Right renal pelvis (tissue), 4 donors: ENCODE data around the gene SKAP1. TPM values are rescaled to one million over a fixed set of nuclear protein-coding genes. Genes with fewer than 3 reads are reported as not detected.

ENCODE experiments used
- DNase-seq, 4 donors: peaks; one replicate each; pipeline ENCODE4 v3.0.0-alpha.2; 2013; ENCODE audit warnings: low read depth in 4 of 4, low spot score in 3 of 4, missing footprints in 1 of 4
- polyA plus RNA-seq, 4 donors: library from polyadenylated mRNA; unstranded; fragments of 120-200 nt; gene quantifications; one replicate each; pipeline ENCODE4 v1.2.1, GENCODE V29; 2013; ENCODE audit not compliant: insufficient read length in 4 of 4

SKAP1 gene
- polyA plus RNA-seq, 4 donors: 10.5 to 12.8 (median 12.2) TPM

- no peak for DNase-seq
These were observed 302.5 kb downstream of the SKAP1 start for GRCh38 chr17:48127371-48128051.

DNA sequence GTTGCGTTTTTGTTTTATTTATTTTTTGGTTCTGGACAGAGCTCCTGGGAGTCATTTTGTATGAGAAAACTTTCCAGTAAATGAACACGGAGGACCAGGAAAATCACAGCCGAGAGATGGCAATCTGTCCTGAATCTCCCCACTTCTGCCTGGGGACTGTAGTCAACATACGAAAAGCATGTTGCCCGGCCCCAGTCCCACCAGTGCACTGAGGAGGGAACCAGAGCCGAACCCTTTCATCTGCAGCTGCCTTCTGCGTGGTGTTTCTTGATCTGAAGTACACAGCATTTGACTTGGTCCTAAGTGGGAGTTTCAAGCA is 303.5 kb downstream of the SKAP1 start:
- no peak for DNase-seq

GRCh38 chr17:48125829-48126531 is 304.0 kb downstream of the SKAP1 start:
- no peak for DNase-seq

DNA sequence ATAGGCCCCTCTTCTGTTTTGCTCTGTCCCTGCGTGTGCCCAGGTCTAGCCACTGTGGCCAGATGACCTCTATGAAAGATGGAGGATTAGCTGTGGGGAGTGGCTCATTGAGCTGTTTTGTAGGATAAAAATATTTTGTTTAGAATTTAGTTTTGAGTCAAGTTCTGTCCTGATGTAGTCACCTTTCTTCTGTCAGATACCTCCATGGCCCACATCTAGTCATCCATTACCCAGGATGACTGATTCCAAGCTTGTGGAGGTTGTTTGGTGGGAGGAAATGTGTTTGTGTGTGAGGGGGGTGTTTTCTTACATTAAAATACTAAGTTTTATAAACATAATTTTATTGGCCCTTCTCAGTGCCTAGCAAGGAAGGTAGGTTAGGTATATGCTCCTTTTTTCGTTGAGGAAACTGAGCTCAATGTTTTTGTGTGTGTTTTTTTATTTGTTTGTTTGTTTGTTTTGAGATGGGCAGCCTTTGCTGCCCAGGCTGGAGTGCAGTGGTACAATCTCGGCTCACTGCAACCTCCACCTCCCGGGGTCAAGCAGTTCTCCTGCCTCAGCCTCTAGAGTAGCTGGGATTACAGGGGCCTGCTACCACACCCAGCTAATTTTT is 306.1 kb downstream of the SKAP1 start:
- DNase-seq: no peak

GRCh38 chr17:48123111-48123510 is 306.9 kb downstream of the SKAP1 start:
- no peak for DNase-seq

GRCh38 chr17:48122665-48123045 is 307.4 kb downstream of the SKAP1 start:
- DNase-seq: no peak

GRCh38 chr17:48121923-48122664 is 307.9 kb downstream of the SKAP1 start:
- no peak for DNase-seq

- DNase-seq: no peak
These were observed 316.8 kb downstream of the SKAP1 start for GRCh38 chr17:48113201-48113676.

DNA sequence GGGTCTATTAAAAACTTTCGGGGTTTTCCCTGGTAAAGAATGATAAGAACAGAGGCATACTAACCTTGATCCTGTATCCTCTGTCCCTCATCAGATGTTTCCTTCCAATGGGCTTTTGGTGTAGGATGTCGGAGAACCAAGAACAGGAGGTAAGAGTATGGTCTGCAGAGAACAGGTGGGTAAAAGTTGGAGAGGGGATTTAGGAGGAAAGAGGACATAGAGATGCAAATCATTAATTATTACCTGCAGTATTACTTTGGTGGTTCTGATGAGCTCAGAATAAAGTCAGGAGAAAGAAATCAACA is 318.1 kb downstream of the SKAP1 start:
- DNase-seq: no peak

DNA sequence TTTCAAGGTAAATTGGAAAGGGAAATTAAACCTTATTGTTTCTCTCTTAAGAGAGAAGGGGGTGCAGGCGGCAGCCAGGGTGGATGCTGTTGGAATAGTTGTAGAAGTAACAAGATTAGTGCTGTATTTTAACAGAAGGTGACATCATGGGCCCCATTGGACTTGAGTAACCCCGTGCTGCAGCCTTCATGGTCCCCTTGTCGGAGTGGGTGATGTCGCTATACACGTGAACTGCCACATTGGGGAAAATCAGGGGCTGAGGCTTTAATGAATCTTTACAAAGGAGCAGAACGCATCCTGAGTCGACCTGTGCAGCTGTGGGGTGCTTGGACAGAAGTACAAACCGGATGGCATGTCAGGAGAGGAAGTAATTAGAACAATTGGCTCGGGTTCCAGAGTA is 319.3 kb downstream of the SKAP1 start:
- DNase-seq: no peak

DNA sequence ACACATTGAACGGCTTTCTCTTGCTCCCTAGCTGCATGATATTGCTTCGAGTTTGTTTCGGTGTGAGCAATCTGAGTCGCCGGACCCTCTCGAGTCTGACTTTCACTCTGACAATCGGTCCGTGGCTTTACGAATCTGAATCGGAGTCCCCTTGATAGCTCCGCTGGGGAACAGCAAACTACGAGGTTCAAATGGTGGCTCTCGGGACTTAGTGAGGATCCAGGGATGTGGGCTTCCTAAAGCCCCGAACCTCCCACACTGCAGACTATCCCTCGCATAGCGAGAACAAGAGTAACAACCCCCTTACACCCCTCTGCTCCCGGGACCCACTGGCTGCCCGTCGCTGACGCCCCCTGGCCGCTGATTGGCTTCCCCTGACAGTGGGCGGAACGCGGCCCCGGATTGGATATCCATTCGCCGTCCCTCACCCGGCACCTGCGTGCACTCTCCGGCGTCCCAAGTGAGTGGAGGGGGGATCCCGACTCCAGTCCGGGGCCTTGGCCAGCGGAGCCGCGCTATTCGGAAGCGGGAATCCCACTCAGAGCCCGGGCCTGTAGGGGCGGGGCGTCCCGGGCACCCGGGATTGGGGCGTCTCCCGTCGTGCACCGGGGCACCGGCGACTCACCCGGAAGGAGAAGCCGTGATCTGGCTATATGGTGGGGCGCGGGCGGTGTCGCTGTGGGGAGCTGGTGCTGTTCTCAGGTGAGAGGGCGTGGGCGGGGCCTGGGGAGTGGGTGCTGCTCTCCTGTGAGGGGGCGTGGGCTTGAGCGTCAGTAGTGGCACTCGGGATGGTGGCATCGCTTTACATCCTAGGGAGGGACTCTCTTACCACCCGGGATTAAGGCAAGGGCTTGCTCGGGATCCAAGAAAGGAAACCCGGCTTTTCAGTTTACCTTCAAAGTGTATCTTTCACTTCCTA is 322.6 kb downstream of the SKAP1 start, which contains the start of gene SNX11:
Gene SNX11, plus strand, starts transcription at position 630 of the 919 bp plus-strand sequence. CDS start 4,278 bp downstream, outside the sequence.
- DNase-seq: peak; percentile 81 to 83 (median 83)

DNA sequence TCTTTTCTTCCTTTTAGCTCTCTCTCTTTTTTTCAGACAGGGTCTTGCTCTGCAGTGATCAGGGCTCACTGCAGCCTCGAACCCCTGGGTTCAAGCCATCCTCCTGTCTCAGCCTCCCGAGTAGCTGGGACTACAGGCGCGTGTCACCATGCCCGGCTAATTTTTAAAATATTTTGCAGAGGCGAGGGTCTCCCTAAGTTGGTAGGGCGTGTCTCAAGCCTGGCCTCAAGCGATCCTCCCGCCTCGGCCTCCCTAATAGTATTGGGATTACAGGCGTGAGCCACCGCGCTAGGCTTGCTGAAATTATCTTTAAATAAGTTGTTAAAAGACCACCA is 323.2 kb downstream of the SKAP1 start:
- DNase-seq: no peak

GRCh38 chr17:48104440-48104839 is 325.6 kb downstream of the SKAP1 start:
- DNase-seq: no peak

GRCh38 chr17:48102798-48103715 is 327.0 kb downstream of the SKAP1 start:
- no peak for DNase-seq

DNA sequence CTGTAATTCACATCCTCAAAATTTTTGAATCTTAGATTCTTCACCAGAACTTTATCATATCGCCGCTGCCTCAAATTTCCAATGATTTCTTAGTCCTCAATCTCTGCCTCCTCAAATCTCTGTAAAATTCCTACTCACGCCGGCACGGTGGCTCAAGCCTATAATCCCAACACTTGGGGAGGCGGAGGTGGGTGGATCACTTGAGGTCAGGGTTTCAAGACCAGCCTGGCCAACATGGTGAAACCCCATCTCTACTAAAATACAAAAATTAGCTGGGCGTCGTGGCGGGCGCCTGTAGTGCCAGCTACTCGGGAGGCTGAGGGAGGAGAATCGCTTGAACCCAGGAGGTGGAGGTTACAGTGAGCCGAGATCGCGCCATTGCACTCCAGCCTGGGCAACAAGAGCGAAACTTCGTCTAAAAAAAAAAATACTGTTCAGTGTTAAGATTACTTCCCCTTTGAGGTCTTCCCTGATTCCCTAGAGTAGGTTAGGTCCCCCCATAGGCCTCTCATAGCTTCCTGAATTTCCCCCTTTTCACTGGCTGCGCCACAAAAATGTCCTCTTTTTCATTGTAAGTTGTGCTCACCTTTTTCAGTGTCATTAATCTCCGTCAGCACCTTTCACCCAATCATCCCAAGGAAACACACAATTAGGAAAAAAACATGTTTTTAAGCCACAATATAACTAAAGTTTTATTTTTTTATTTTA is 327.8 kb downstream of the SKAP1 start:
- no peak for DNase-seq

GRCh38 chr17:48101012-48101720 is 328.8 kb downstream of the SKAP1 start, which contains the start of gene CBX1:
TSS of gene CBX1 (minus strand) at chr17:48101478. CDS start at chr17:48077004, 24,474 bp downstream.
- DNase-seq: peak; percentile 90 to 91 (median 91)

GRCh38 chr17:48100591-48101011 is 329.4 kb downstream of the SKAP1 start:
- DNase-seq: peak in 2 of 4 donors; percentile 52 to 59

- no peak for DNase-seq
These were observed 329.9 kb downstream of the SKAP1 start for GRCh38 chr17:48100160-48100559.
